ENCODE measurements around the gene SEMA4C.

Gene SEMA4C

DNA sequence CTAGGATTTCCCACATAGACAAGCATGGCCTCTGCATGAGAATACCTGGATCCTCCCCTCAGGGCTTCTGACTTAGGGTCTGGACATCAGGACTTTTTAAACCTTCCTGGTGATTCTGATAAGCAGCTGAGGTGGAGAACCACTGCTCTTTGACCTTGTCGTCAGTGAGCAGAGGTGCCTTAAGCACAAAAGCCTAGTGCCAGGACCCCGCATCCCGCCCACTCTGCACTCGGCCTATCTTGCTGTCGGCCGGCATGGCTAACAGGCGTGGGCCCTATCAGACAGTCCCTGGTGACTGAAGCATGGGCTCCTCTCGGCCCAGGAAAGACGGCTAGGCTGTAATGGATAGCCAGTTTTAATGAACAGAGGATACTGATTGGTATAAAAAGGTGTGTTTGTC, 32.3 kb downstream of the SEMA4C start:
- TF ChIP-seq CTCF (IDR thresholded peaks at IDR 0.05; ENCODE audit: low read depth, low read length) = no peak
- H3K4me3 ChIP-seq (ENCODE audit: low read depth, low read length) = no peak overlapping the region

- no peak overlapping the region for H3K4me3 ChIP-seq (ENCODE audit: low read depth, low read length)
- no peak for TF ChIP-seq CTCF (IDR thresholded peaks at IDR 0.05; ENCODE audit: low read depth, low read length)
These were observed 34.0 kb downstream of the SEMA4C start for GRCh38 chr2:96835830-96836229.

- H3K4me3 ChIP-seq (ENCODE audit: low read depth, low read length) = no peak overlapping the region
- TF ChIP-seq CTCF (IDR thresholded peaks at IDR 0.05; ENCODE audit: low read depth, low read length) = no peak
These were observed 36.9 kb downstream of the SEMA4C start for GRCh38 chr2:96832754-96833507.

DNA sequence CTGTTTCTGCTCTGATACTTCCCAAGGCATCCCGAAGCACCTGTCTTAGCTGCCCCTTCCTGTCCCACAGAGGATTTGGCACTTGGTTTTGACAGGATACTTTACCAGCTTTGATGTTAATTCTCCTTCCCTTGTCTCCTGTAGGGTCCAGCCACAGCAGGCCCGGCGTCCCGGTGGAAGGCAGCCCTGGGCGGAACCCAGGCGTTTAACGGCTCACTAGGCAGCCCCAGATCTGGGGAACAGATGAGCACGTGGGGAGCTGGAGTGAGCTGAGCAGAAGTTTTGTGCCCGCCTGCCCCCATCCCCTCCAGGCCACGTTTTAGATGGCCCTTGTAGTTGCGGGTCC, 37.5 kb downstream of the SEMA4C start:
- TF ChIP-seq CTCF (IDR thresholded peaks at IDR 0.05; ENCODE audit: low read depth, low read length) = no peak
- H3K4me3 ChIP-seq (ENCODE audit: low read depth, low read length) = no peak overlapping the region

DNA sequence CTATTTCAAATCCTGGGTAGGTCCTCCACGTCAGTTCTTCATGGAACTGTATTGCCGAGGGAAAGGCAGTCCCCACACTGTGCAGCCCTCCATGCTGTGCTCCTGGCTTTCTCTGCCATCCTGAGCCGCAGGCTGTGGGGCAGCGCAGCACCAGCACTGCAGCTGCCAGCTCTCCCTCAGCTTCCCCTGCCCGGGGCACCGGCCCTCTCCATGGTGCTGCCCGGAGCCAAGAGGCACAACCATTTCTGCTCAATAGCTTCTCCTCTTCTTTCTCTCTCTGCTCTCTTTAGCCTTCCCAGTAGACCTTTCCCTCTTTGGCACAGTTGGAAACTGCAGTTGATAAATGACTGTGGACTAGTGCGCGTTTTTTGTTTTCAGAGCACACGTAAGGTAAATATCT, 38.2 kb downstream of the SEMA4C start:
- H3K4me3 ChIP-seq (ENCODE audit: low read depth, low read length) = no peak overlapping the region
- no peak for TF ChIP-seq CTCF (IDR thresholded peaks at IDR 0.05; ENCODE audit: low read depth, low read length)

- TF ChIP-seq CTCF (IDR thresholded peaks at IDR 0.05; ENCODE audit: low read depth, low read length) = no peak
- H3K4me3 ChIP-seq (ENCODE audit: low read depth, low read length) = no peak overlapping the region
These were observed 39.8 kb downstream of the SEMA4C start for GRCh38 chr2:96830044-96830562.

DNA sequence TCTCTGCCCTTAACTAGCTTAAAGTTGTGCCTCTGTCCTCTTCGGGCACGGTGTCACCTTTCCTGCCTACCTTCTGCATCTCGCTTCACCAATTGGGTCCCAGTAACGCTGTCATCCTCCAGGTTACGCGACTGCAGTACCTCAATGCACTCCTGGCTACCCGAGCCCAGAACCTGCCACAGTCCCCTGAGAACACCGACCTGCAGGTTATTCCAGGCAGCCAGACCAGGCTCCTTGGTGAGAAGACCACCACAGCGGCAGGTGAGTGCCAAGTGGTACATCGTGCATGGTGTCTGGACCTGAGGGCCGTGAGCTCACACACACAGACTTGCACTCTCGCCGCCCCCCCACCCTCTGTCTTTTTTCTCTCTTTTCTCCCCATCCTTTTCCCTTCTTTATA, 41.0 kb downstream of the SEMA4C start:
- no peak for TF ChIP-seq CTCF (IDR thresholded peaks at IDR 0.05; ENCODE audit: low read depth, low read length)
- H3K4me3 ChIP-seq (ENCODE audit: low read depth, low read length) = no peak overlapping the region

All from WI38 (cell line).